NCI-H2029 treated with DMSO at 0.1 percent for 48 hours (cell line): Measurements from ENCODE around the gene JAZF1.

Source experiments
- DNase-seq: peaks from one replicate; lab custom pipeline; 2025; lab: John Stamatoyannopoulos, UW

The JAZF1 gene

DNA sequence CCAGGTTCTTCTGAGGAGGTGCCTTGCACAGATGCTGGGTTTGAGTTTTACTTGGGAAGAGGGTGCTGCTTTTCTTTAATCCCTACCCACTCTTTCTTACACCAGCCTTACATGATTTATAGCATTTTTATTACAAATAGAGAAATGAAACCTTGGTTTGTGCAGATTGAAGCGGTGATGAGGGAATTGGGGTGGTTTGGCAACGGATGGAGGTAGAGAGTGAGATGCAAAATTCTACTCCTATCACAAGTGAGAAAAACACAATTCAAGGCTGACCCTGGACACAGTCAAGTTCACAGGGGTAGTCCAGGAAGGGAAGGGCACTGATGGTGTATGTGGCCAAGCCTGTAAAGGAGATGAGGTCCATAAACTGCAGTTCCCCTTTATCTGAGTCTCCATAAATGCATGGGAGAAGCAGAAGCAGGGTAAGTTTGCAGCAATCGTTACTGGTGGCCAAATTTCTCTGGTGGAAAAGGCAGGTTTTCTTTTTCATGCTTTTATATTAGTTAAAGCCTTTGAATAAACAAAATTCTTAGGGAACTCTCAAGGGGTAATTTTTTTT, 214.3 kb downstream of the JAZF1 start:
- DNase-seq, result no peak

DNA sequence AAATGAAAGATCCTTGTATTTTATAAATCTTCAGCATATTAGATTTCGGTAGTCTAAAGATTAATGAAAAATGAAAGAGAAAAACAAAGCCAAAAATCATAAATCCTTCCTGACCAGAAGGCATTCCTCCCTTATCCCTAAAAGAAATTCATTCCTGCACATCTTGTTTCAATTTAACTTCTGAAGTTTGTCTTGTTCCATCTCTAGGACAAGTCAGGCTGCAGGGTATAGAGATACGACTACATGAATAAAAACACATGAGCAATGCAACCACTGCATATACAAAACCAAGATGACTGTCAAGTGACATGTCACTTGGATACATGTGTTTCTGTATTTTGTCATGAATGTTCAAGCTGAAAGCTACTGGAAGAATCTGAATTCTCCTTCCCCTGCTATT, 214.9 kb downstream of the JAZF1 start:
- DNase-seq, result no peak

DNA sequence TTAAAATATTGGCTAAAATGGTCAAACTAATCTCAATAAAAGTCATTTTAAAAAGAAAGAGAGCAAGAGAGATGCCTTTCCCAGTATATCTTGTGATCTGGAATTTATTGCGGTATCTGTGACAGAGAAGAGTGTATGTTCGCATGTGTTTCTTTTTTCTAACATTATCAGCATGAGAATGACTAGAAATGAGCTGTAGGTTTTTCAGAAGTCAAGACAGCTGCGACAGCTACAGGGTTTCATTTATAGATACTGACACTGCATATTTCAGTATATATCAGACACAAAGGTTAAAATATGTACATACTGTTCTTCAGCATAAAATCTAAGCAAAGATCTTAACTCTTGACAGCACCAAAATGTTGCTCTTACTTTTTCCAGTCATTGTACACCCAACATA, 215.8 kb downstream of the JAZF1 start:
- no peak for DNase-seq

DNA sequence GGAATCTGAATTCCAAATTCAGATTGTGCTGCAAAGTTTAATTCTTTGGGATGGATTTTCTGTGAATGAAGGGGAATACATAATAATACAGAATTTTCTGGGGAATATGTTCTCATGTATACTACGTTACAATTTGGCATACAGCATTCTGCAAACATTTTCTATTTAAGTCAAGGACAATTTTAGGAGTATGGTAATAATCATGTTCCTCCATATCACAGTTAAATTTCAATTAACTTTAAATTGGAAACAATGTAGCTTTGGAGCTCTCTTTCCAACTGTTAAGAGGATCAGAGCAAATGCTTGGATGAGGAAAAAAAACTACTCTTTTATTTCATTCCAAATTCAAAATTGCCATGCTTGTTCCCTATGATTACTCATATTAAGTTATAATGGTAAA, 217.5 kb downstream of the JAZF1 start:
- DNase-seq, result no peak

DNA sequence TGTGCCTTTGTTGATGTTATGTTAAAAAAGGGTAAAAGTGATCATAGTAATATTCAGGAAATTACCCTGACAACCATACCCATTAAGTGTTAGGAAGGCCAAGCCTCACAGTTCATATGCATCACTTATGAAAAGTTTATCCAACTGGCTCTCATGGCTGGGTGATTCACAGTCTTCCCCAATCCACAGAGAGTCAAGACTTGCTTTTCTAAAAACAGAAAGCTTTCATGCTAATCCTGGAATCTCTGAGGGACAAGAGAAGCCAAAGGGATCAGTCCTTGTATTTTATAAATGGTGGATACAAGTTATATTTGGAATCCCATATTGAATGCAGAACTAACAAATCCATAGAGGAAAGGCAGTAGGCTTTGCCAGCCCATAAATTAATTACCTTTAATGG, 218.3 kb downstream of the JAZF1 start:
- DNase-seq, result no peak

DNA sequence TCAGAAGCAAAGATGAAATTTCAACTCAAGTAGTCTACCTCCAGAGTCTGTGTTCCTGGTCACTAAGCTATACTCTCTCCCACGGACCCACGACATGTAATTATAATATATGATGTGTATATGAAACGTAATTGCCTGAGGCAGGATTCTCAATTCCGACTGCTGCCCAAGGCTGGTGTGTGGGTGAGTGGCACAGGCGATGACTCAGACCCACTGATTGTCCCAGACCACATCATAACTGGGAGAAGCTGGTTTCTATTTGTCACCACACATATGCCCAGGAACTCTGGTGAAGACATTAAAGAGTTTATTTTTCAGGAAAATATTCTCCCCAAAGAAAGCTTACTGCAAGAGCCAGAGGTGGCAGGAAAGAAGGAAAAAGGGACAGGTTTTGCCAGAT, 219.3 kb downstream of the JAZF1 start:
- DNase-seq, result no peak

DNA sequence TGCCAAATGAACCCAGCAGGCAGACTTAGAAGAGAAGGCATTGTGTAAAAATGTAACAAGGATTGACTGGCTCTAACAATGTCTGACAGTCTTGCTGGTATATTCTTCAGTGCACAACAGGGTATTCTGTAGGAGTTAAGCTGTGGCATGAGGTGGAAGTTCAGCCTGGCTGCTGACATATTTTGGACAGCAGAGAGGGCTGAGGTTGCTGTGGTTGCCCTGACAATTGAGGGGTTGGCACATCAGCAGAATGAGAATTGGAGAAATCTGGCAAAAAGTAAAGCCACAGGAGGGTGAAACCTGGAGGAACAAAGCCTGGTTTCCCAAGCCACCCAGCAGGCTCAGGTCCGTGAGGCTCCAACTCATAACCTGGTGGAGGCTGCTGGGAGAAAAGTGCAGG, 220.2 kb downstream of the JAZF1 start:
- no peak for DNase-seq

DNA sequence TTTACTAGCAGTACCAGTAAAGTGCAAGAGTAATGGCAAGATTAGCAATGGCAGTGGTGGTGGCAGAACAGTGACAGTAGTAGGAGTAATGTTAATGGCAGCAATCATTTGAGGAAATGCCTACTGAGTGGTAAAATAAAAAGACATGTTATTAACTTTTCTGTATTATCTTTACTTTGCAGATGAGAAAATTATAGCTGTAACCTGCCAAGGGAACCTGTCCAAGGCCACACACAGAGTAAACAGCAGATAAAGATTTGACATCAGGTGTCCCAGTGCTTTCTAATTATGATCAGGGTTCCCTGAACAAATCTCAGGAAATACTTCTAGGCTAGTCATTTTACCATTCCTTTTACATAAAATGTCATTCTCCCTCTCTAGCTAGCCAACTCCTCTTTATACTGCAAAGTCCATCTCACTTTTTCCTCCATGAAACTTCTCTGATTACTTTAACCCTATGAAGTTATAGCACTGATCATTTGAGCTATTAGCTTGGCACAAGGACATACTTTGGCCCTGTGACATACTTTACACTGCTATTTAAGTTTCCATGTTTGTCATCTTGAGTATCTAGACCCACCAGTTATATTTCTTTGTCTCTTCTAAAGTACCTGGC, 221.6 kb downstream of the JAZF1 start:
- DNase-seq, result no peak

DNA sequence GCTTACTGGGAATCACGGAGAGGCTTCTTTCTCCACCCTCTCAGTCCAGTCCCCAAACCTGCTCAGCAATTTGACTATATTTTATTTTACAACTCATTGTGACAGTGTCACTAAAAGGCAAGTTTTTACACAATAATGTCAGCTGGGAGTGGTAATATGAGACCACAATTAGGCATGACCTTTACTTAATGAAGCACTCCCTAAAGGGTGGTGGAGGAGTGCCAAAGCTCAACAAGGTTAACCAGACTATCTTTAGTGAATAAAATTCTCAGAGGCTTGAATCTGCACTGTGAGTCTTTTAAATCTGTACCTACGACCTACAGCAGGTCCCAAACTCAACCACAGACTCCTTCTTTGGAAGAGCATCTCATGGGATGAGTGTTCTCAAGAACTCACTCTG, 225.0 kb downstream of the JAZF1 start:
- DNase-seq, result no peak

DNA sequence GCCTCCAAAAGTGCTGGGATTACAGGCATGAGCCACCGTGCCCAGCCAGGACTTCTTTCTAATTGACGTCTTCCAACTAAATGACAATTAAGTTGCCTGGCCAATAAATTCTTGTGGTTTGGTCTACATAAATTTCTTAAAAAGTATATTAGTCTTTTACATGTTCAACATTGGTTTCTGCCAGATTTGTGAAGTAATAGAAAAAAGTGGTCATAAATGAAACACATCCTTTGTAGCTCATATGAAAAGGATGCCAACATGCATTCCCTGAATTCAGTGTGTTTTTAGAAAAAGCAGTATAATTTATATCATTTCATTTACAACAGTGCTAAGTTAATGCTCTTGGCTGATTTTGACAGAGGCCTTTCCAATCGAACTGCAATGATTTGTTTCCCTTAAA, 225.6 kb downstream of the JAZF1 start:
- no peak for DNase-seq

DNA sequence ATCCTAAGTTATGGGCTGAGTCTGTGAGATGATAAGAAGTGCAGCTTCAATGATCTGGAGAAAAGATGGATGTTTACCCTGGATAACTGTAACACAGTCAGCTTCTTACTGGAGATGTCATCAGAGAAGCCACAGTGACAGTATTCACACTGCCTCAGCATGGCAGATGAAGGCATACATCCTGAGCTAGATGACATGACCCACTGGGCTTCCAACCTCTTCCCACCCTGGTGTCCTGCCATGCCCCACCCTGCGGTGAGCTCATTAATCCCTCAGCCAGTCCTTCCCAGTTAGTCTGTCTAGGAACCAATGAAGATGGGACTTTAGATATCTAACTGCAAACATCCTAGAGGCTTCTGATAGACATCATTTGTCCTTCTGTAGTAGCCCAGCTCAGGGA, 226.8 kb downstream of the JAZF1 start:
- DNase-seq, result no peak

DNA sequence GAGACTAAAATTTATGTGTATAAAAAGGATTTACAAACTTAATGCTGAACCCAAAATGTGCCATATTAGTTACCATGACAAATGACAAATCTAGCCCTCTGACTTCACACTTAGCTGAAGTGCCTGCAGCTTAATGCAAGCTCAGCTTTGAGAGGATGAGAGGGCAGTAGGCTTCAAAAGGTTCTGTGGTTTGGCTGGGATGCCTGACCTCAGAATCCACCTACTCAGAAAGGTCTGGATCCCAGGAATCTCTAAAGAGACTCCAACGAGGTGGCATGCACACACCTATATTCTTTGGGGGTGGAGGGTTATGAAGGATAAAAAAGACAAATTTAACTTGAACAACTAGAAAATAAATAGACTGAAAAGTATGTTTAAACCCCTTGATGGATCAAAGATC, 227.2 kb downstream of the JAZF1 start:
- DNase-seq, result no peak

DNA sequence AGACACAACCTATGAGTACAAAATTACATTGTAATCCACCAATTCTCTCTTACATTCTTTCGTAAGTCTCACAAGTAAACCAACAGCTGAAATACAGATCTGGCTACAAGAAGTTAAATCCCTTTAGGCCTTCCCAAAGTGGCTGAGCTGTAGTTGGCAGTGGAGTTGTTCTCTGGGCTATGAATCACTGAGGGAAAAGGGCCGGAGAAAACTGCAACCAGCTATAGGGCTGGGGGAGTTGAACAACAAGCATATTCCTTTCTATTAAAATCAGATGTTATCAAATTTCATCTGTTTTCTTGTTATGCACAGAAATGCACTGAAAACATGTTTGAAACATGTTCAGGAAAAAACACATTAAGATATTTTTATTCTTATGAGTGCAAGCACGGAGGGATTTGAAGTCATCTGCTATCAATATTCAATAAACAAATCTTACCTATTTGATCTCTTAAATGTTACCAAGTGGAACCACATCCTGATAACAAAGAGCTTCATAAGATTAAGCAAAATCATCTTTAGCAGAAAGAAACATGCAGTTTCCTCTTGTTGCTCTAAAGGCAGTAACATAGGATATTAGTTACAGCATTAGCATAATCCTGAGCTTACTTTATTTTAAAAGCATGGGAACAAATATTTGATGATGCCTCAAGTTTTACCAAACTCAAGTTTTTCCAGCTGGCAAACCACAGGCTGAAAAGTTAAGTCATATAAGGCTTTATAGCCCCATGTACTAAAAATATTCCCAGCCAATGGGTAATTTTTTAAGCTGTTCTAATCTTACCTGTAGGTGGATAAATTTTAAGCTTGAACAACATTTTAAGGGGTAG, 227.9 kb downstream of the JAZF1 start:
- DNase-seq, result no peak

DNA sequence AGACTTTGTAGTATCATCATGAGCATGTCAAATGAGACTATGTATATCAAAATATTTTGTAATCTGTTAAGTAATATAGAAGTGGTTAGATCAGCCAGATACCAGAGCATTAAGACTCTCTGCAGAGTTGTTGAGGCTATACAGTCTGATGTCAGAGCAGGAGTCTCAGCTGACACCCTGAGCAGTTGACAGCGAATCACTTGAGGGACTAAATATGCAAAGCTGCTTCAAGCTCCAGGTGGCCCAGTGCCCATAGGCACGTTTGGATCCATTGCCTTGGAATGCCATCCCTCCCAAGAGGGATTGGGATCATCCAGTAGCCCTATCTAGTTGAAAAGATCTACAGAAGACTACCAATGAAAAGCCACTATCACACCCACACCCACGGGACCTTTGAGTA, 230.5 kb downstream of the JAZF1 start:
- no peak for DNase-seq

DNA sequence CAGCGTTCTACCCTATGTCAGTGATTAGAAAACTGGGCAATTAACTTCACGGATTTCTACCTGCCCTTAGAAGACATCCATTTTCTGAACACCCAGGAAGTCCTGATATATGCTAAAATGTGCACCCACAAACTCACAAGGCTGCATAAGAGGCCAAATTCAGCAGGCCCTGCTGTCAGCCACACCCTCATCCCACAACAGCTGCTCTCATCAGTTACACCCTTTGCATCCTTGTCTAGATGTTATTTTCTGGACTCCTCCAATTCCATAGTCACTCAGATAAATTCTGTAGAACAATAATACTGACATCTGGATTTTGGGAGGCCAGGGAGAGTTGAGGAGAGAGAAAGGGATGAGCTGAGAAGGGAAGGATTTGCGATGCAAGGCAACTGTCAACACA, 231.7 kb downstream of the JAZF1 start:
- DNase-seq, result no peak

DNA sequence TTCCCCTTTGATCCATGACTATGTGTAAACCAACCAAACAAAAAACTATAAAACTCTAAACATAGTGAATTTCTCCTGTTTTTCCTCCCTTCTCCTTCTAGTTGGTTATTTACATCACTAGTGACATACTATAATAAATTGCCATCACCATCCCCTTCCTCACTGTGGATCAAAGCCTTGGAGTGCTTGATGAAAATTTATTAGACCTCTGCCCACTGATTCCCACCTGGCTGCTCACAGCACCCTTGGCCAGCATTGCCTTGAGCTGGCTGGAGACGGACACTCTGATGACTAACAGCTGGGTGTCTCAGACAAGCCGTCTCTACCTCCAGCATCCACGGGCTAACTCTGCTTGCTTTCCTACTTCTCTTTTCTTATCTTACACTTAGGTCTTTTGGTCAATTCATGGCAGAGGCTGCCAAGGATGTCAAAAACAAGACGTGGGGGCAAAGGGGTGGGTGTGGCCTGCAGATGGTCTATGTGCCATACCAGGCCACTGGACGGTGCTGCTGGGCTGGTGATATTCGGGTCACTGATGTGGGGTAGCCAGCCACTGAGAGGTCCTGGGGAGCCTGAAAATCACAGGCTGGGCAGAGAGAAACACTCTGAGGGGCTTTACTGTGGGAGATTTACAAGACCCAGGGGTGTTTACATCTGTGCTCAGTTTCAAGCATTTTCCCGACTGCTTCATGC, 232.9 kb downstream of the JAZF1 start:
- DNase-seq, result no peak

DNA sequence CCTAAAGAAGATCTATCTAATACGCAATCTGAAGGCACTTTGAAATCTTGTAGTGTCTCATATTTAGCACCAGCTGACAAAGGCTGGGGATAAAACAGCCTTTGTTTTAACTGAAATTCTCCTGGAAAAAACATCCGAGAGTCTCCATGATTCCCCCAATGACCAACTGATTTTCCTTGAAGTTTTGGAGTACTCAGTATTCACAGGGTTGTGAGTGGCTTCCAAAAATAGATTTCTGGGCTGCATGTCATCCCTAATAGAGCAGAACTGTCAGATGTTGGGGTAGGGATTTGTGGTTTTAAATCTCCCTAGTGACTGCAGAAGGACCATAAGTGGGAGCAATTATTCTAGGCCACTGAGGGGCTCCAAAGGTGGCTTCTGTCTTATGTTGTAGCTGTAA, 234.2 kb downstream of the JAZF1 start:
- DNase-seq, result no peak

DNA sequence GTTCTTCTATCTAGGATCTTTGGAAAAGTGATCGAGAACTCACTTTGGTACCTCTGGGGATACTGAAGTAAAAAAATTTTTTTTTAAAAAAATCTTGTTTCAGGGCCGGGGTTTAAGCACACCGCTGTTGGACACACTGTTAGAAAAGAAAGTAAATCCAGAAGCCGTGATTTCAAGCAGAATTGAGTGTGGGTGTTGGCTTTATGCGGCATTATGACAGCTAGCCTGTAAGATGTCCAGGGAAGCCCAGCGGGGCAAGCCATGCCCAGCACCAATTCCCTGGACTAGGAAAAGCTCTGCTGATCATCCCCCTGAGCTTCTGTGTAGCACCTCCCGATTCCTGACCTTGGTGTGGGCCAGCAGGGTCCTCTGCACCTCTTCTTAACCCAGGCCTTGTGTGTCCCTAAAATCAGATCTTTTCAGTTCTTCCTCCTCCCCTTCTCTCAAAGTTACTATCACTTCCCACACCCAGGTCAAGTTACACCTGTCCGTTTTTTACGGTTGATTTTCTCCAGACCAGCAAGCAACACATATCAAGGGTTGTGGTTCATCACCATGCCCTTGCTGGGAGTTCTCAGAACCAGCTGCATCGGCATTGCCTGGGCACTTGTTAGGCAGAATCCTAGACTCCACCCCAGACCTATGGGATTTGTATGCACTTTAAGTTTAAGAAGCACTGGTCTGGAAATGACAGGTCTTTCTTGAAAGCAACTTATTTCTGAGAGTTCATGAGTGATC, 235.4 kb downstream of the JAZF1 start:
- no peak for DNase-seq

DNA sequence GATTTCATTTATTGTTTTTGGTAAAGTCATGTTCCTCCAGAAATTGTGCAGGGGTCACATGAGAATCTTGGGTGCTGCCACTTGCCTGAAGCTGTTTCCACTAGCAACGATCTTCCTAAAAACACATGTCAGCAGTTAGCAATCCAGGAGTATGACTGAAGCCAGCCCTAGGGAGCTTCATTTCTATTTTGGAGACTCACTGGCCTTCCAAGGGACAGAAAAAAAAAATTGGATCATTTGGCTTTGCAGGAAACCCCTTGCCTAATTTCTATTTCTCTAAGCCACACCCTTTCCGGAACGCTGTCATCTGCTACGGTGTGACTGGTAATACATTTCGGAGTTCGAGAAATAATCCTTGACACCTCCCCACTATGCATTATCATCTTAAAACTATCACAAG, 236.0 kb downstream of the JAZF1 start:
- no peak for DNase-seq

DNA sequence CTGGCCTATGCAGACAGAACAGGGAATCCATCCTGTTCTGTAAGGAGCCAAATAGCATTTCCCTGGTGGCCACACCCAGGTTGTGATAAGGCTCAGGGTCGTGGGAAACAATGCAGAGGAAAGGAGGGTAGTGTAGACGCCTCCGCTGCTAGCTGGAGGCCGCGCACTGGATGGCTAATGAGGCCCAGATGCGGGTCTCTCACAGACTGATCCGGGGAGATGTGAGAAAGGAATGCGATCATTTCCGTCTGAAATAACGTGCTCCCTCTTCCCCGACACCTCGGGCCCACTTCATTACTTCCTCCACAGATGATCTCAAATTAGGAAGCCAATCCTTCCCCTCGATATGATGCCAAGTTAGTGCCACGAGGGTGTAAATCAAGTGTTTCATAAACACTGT, 237.4 kb downstream of the JAZF1 start:
- DNase-seq, result no peak

DNA sequence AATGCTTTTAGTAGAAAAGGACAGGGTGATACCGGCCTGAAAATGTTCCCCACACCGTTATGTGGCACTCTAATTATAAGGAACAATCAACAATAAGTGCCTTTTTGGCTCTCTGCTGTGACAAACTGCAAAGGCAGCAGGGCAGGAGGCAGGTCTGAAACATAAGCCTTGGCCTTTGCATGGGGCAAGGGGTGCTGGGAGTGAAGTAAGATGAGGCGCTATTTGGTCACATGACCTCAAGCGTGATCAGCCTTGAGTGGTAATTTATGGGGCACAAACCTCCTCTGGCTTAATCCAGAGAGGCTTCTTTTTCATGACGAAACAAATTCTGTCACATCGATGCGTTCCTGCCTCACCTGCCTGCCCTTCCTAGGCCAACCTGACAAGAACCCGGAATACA, 237.9 kb downstream of the JAZF1 start:
- no peak for DNase-seq

DNA sequence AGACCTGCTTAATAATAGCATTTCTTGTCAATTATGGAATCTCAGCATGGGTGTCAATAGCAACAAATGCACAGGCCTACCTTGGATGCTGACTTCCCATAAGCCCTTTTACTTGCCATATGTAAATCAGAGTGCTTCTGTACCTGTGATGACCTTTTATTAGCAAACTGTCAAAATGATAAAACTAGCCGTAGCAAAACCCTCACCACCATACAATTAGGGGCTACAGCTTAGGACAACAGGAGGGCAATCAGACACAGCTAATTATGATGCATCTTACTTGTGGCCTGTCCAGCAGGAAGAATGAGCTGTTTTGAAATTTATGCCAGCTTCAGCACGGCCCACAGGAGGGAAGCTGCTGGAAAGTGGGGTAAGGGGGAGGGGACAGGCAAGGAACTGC, 239.1 kb downstream of the JAZF1 start:
- DNase-seq, result no peak
